Sciatic nerve (tissue), 2 donors: Measurements from ENCODE around the gene RNU5B-1. TPM values are rescaled to one million over a fixed set of nuclear protein-coding genes. Genes with fewer than 3 reads are reported as not detected.

Source experiments
- ATAC-seq: fragments of 200-7000 bp; cut with Tn5 transposase; one replicate; pipeline ENCODE4 v1.9.1; 2020; ENCODE audit warnings: mild to moderate bottlenecking, moderate library complexity
- DNase-seq: peaks from one replicate; pipeline ENCODE4 v3.0.0-alpha.2; 2020; ENCODE audit warnings: low spot score
- intact Hi-C: fragments of 100-400 bp; cut with DNase I; formaldehyde crosslinking; loops from one replicate; pipeline ENCODE4 v1.14.2; 2022
- total RNA-seq: library from RNA; stranded (reverse); fragmentation: NEBNext Ultra II Directional; extraction: Animal tissue kit (Norgen Biotek cat#: 25700); gene quantifications from one replicate; pipeline ENCODE4 v1.2.1, GENCODE V29; 2021
- donor health status: DM: no; HTN: no; CAD: no.
- donor health status: DM: no; HTN: no; CAD: no.

Gene RNU5B-1
- 44.7 TPM for total RNA-seq

GRCh38 chr15:65304381-65305149 is at the start of gene RNU5B-1:
RNU5B-1 (plus strand) TSS chr15:65304677.
- ATAC-seq = peak; percentile 92
- peak; percentile 86 for DNase-seq
- intact Hi-C loops = no loop called here

GRCh38 chr15:65254758-65255157 is 49.7 kb upstream of the RNU5B-1 start:
- DNase-seq = no peak
- intact Hi-C loops = no loop called here
- ATAC-seq = no peak

- ATAC-seq (no peak), DNase-seq (no peak)
- intact Hi-C loops = no loop called here
Observed at GRCh38 chr15:65255486-65256140, 48.9 kb upstream of the RNU5B-1 start.

GRCh38 chr15:65258375-65259262 is 45.9 kb upstream of the RNU5B-1 start:
- intact Hi-C loops = no loop called here
- no peak for DNase-seq
- ATAC-seq = peak; percentile 80

- no peak for DNase-seq
- ATAC-seq = peak; percentile 77
Observed at GRCh38 chr15:65259367-65259797, 45.1 kb upstream of the RNU5B-1 start.

GRCh38 chr15:65260968-65261367 is 43.5 kb upstream of the RNU5B-1 start:
- DNase-seq = no peak
- intact Hi-C loops = loop anchor here (10.0 kb wide), 1 partner anchor 56 kb away; no protein-coding TSS in a partner anchor
- no peak for ATAC-seq

More at GRCh38 chr15:65259367-65259797, 45.1 kb upstream of the RNU5B-1 start:
- intact Hi-C loops = no loop called here

GRCh38 chr15:65263313-65263712 is 41.2 kb upstream of the RNU5B-1 start:
- no peak for ATAC-seq
- no peak for DNase-seq
- intact Hi-C loops = loop anchor here (10.0 kb wide), 1 partner anchor 59 kb away; no protein-coding TSS in a partner anchor

- peak; percentile 27 for ATAC-seq
- DNase-seq = no peak
Observed at GRCh38 chr15:65264863-65265430, 39.5 kb upstream of the RNU5B-1 start.

GRCh38 chr15:65266469-65266868 is 38.0 kb upstream of the RNU5B-1 start:
- intact Hi-C loops = loop anchor here (10.0 kb wide), 1 partner anchor 62 kb away; no protein-coding TSS in a partner anchor
- no peak for DNase-seq
- no peak for ATAC-seq

More at GRCh38 chr15:65264863-65265430, 39.5 kb upstream of the RNU5B-1 start:
- intact Hi-C loops = loop anchor here (10.0 kb wide), 1 partner anchor 60 kb away; no protein-coding TSS in a partner anchor

GRCh38 chr15:65268411-65268810 is 36.1 kb upstream of the RNU5B-1 start:
- ATAC-seq = no peak
- intact Hi-C loops = loop anchor here (10.0 kb wide), 1 partner anchor 64 kb away; no protein-coding TSS in a partner anchor

GRCh38 chr15:65270811-65271545 is 33.5 kb upstream of the RNU5B-1 start:
- peak; percentile 79 for DNase-seq
- ATAC-seq = peak; percentile 96
- intact Hi-C loops = loop anchor here (10.0 kb wide), 1 partner anchor 86 kb away; the partner anchor contains the start of gene CLPX

More at GRCh38 chr15:65268411-65268810, 36.1 kb upstream of the RNU5B-1 start:
- DNase-seq = no peak

GRCh38 chr15:65275104-65275727 is 29.3 kb upstream of the RNU5B-1 start:
- DNase-seq (no peak), ATAC-seq (no peak)
- intact Hi-C loops = loop anchor here (10.0 kb wide), 1 partner anchor 90 kb away; the partner anchor contains the start of gene CLPX

- ATAC-seq (no peak), DNase-seq (no peak)
- intact Hi-C loops = loop anchor here (10.0 kb wide), 1 partner anchor 91 kb away; the partner anchor contains the start of gene CLPX
Observed at GRCh38 chr15:65275728-65276126, 28.8 kb upstream of the RNU5B-1 start.

GRCh38 chr15:65277015-65277414 is 27.5 kb upstream of the RNU5B-1 start:
- DNase-seq (no peak), ATAC-seq (no peak)
- intact Hi-C loops = loop anchor here (10.0 kb wide), 1 partner anchor 92 kb away; the partner anchor contains the start of gene CLPX

- no peak for DNase-seq
- ATAC-seq = no peak
- intact Hi-C loops = loop anchor here (10.0 kb wide), 1 partner anchor 94 kb away; the partner anchor contains the start of gene CLPX
Observed at GRCh38 chr15:65278480-65278879, 26.0 kb upstream of the RNU5B-1 start.

GRCh38 chr15:65285291-65286068 is 19.0 kb upstream of the RNU5B-1 start:
- DNase-seq = no peak
- ATAC-seq = no peak
- intact Hi-C loops = no loop called here
